ENCODE results near the gene CORO2A. TPM values are rescaled to one million over a fixed set of nuclear protein-coding genes. Genes with fewer than 3 reads are reported as not detected.

CORO2A gene
- total RNA-seq, 1 donor from 2014 or later = 0.78 TPM

- ATAC-seq (ENCODE audit: low read depth) (no peak), DNase-seq (no peak)
- Mint-ChIP-seq H3K4me3 (no peak overlapping the region), H3K9me3 (no peaks in the 10 kb centered on the region), H3K27me3 (no peaks in the 10 kb centered on the region), H3K36me3 (ENCODE audit: low read depth) (peaks cover 9% of the 10 kb centered on the region), H3K27ac (no peak overlapping the region), H3K4me1 (peaks cover 2% of the 10 kb centered on the region)
- POLR2A ChIA-PET = no interaction called here
- TF ChIP-seq, protein P1, sequence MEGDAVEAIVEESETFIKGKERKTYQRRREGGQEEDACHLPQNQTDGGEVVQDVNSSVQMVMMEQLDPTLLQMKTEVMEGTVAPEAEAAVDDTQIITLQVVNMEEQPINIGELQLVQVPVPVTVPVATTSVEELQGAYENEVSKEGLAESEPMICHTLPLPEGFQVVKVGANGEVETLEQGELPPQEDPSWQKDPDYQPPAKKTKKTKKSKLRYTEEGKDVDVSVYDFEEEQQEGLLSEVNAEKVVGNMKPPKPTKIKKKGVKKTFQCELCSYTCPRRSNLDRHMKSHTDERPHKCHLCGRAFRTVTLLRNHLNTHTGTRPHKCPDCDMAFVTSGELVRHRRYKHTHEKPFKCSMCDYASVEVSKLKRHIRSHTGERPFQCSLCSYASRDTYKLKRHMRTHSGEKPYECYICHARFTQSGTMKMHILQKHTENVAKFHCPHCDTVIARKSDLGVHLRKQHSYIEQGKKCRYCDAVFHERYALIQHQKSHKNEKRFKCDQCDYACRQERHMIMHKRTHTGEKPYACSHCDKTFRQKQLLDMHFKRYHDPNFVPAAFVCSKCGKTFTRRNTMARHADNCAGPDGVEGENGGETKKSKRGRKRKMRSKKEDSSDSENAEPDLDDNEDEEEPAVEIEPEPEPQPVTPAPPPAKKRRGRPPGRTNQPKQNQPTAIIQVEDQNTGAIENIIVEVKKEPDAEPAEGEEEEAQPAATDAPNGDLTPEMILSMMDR (IDR thresholded peaks at IDR 0.05) = no peak
- intact Hi-C loops (cut with micrococcal nuclease) = no loop called here
- CTCF ChIA-PET = interaction anchor here (1.1 kb wide), 1 partner anchor 29 kb away, joined by 3 read pairs; no protein-coding TSS in a partner anchor
These were observed 42.7 kb upstream of the CORO2A start for GRCh38 chr9:98235126-98235525.

DNA sequence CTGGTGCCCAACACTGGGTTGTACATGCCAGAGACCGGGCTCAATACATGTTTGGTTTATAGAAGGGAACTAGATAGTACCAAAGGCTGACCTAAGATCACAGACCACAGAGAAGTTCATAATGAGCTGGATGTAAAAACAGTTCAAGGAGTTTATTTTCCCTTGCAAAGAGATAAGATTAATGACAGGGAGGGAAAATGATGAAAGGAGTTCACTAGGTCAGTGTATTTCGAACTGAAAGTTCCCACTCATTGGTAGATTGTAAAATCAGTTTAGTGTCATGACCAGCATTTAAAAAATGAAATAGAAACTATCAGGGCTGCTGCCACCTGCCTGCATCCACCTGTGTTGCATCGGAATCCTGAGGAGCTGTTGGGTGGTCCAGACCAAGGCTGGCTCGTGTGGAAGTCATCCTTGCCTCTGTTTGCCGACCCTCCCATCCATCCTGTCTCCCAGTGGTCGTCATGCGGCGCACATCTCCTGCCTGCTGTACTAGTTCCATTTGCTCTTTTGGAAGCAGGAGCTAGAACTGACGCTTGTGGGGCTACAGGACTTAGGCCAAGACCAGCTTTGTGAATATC, 41.9 kb upstream of the CORO2A start:
- no peaks in the 10 kb centered on the region for H3K9me3 Mint-ChIP-seq
- intact Hi-C loops (cut with micrococcal nuclease) = no loop called here
- peaks cover 2% of the 10 kb centered on the region for H3K4me1 Mint-ChIP-seq
- CTCF ChIA-PET = no interaction called here
- ATAC-seq (ENCODE audit: low read depth) (no peak), DNase-seq (no peak)
- H3K4me3 Mint-ChIP-seq = no peak overlapping the region
- no peaks in the 10 kb centered on the region for H3K27me3 Mint-ChIP-seq
- POLR2A ChIA-PET = no interaction called here
- TF ChIP-seq, protein P1 (IDR thresholded peaks at IDR 0.05) = no peak
- H3K27ac Mint-ChIP-seq = no peak overlapping the region
- peaks cover 15% of the 10 kb centered on the region for H3K36me3 Mint-ChIP-seq (ENCODE audit: low read depth)

- TF ChIP-seq, protein P1 (IDR thresholded peaks at IDR 0.05) = no peak
- CTCF ChIA-PET = no interaction called here
- peaks cover 21% of the 10 kb centered on the region for H3K36me3 Mint-ChIP-seq (ENCODE audit: low read depth)
- intact Hi-C loops (cut with micrococcal nuclease) = no loop called here
- H3K4me1 Mint-ChIP-seq = peaks cover 2% of the 10 kb centered on the region
- POLR2A ChIA-PET = no interaction called here
- H3K27ac Mint-ChIP-seq = no peak overlapping the region
- no peaks in the 10 kb centered on the region for H3K9me3 Mint-ChIP-seq
- no peak overlapping the region for H3K4me3 Mint-ChIP-seq
- no peaks in the 10 kb centered on the region for H3K27me3 Mint-ChIP-seq
- ATAC-seq (ENCODE audit: low read depth) (no peak), DNase-seq (no peak)
These were observed 40.5 kb upstream of the CORO2A start for GRCh38 chr9:98232926-98233325.

DNA sequence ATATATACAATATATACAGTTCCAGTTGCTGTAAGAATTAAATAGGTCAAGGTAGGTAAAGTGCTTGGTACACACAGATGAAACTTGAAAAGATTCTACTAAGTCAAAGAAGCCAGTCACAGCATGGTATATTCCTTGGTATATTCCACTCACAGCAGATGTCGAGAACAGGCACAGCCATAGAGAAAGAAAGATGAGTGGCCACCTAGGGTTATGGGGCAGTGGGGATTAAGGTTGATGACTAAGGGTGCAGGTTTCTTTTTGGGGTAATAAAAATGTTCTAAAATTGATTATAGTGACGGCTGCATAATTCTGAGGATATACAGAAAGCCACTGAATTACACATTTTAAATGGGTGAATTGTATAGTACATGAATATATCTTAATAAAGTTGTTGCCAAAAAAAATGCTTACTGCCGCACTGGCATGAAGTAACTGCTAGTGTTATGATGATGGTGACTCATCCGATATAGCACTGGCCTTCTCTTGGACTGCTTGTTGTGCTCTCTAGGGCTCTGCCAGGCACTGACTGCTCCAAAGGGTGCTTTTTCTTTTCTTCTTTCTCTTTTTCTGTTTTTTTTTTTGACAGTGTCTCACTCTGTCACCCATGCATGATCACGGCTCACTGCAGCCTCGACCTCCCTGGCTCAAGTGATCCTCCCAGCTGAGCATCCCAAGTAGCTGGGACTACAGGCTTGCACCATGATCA, 39.5 kb upstream of the CORO2A start:
- intact Hi-C loops (cut with micrococcal nuclease) = no loop called here
- H3K36me3 Mint-ChIP-seq (ENCODE audit: low read depth) = peaks cover 24% of the 10 kb centered on the region
- no peak overlapping the region for H3K4me3 Mint-ChIP-seq
- CTCF ChIA-PET = no interaction called here
- H3K9me3 Mint-ChIP-seq = no peaks in the 10 kb centered on the region
- ATAC-seq (ENCODE audit: low read depth) = no peak
- TF ChIP-seq, protein P1 (IDR thresholded peaks at IDR 0.05) = no peak
- DNase-seq = no peak
- no peaks in the 10 kb centered on the region for H3K27me3 Mint-ChIP-seq
- H3K27ac Mint-ChIP-seq = no peak overlapping the region
- POLR2A ChIA-PET = no interaction called here
- H3K4me1 Mint-ChIP-seq = peaks cover 2% of the 10 kb centered on the region

DNA sequence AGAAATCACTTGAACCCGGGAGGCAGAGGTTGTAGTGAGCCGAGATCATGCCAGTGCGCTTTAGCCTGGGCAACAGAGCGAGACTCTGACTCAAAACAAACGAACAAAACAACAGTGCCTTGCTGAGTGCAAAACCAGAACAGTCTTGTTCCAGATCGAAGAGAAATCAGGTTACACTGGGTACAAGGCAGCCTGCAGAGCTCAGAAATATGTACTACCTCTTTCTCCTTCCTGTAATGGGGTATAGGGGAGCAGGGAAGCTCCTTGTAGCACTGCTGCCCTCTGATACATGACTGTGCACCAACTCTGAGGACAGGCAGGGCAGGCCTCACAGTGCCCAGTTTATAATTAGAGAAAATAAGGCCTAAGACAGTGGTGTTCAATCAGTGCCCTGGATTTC, 38.4 kb upstream of the CORO2A start:
- Mint-ChIP-seq H3K9me3 (no peaks in the 10 kb centered on the region), H3K27me3 (no peaks in the 10 kb centered on the region), H3K27ac (no peak overlapping the region), H3K36me3 (ENCODE audit: low read depth) (peaks cover 29% of the 10 kb centered on the region), H3K4me1 (peaks cover 2% of the 10 kb centered on the region), H3K4me3 (no peak overlapping the region)
- TF ChIP-seq, protein P1 (IDR thresholded peaks at IDR 0.05) = no peak
- ChIA-PET CTCF (no interaction called here), POLR2A (no interaction called here)
- intact Hi-C loops (cut with micrococcal nuclease) = no loop called here
- ATAC-seq (ENCODE audit: low read depth) (no peak), DNase-seq (no peak)

Data from activated B cell treated with CpG ODN at 0.5 μM for 24 hours (primary cell).